PC-9 (cell line): Measurements from ENCODE around the gene PYDC1.

Source experiments
- CTCF ChIP-seq: fragments of 200-600 bp; sonication (generic); conservative IDR thresholded peaks from 2 replicates; pipeline ENCODE4 v1.6.1; 2017; ENCODE audit warnings: mixed run types, antibody characterized with exemption, mild to moderate bottlenecking, moderate library complexity
- EZH2 ChIP-seq: fragments of 200-600 bp; sonication (generic); IDR thresholded peaks from 2 replicates; pipeline ENCODE4 v1.8.0; 2017; ENCODE audit warnings: antibody characterized with exemption, low read depth

DNA sequence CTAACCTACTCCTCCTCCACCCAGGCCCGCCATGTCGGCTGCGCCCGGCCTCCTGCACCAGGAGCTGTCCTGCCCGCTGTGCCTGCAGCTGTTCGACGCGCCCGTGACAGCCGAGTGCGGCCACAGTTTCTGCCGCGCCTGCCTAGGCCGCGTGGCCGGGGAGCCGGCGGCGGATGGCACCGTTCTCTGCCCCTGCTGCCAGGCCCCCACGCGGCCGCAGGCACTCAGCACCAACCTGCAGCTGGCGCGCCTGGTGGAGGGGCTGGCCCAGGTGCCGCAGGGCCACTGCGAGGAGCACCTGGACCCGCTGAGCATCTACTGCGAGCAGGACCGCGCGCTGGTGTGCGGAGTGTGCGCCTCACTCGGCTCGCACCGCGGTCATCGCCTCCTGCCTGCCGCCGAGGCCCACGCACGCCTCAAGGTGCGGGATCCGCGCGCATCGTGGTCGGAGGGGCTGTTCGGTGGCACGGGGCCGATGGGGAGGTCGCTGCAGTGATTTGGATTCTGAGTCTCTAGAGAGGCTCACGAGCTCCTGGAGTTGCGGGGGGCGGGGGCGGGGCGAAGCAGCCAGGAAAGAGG, 2.1 kb downstream of the PYDC1 start:
- no peak for TF ChIP-seq CTCF
- TF ChIP-seq EZH2, result no peak
